NCI-H748 treated with DMSO at 0.1 percent for 48 hours (cell line): ENCODE results near the gene GRIA4.

Experiments used
- DNase-seq: peaks from one replicate; lab custom pipeline; 2025; lab: John Stamatoyannopoulos, UW

Gene GRIA4

DNA sequence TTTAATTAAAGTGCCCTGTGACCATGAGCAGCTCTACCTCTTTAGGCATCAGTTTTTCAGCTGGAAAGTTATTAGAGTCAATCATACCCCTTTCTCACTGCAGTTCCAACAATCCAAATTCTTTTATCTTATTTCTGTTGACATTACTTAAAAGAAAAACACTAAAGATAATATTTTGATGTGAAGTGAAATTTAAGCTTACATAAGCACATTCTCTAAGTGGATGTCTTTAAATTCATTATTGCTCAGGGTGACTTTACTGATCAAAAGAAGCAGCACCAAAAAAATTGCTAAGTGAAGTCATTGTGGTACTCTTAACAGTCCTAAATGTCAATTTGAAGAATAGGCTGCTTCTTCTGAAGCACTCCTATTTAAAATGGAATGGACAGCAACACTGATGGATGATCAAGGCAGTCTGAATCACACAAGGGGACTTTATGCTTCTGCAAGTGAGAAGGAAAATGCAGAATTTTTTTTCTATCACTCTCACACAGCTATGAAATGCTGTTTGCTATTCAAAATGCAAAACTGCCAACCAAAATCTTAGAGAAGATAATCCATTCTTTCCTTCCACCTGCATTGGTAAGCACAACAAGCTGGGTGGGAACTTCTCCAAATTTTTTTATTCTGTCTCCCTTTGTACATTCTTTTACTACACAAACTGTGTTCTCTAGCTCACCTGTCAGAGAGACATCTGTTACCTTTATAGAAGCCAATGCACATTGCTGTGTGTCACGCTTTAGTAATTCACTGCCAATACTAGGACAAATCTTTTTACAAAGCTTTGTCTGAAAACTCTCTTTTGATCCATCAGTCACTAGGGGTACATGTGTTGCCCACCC, 179.9 kb downstream of the GRIA4 start:
- no peak for DNase-seq

DNA sequence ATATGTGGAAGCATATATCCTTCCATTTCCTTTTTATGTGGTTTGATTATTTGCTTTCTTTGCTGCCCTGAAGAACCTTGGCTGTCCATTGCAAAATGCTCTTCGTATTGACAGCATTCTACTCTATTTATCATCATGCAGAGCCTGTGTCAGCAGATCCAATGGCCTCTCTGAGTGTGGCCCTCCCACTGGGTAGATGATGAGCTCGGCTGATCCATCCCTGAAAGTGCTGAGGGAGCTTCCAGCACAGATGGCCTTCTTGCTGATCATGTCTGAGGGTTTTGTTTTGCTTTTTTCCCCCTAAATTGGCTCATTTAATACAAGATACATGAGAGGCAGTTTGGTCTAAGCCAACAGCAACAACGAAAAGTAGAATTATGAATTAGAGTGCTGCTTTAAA, 181.0 kb downstream of the GRIA4 start:
- DNase-seq = no peak

DNA sequence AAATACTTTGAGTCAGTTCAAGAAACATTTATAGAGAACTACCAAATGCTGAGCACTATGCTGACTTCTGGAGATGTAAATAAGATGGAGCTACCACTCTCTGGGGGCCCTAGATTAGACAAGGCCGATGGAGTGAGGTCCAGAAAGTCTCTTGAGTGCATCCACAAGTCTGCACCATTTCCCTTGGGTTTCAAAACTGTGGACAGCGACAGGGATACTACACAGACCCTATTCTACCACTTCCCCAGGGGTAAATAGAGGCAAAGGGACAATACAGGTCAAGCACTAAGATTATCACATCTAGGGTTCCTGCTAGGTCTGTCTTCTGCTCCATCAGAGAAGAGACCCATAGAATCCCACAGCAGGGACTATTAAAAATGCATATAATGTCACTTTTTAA, 183.2 kb downstream of the GRIA4 start:
- DNase-seq = no peak

DNA sequence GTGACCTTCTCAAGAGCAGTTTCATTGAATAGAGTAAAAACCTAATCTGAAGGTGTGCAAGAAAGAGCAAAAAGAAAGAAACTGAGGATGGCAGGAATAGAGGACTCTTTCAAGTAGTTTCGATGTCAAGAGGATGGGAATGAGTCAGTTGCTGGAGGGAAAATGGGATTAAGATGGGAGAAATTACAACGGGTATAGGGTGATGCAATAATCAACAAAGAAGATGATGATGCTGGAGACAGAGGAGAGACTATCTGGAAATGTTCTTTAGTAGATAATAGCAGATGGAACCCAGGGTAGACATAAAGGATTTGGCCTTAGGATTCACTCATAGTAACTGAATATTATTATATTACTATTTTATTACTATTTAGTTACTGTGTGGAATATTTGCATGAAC, 189.4 kb downstream of the GRIA4 start:
- DNase-seq = no peak

DNA sequence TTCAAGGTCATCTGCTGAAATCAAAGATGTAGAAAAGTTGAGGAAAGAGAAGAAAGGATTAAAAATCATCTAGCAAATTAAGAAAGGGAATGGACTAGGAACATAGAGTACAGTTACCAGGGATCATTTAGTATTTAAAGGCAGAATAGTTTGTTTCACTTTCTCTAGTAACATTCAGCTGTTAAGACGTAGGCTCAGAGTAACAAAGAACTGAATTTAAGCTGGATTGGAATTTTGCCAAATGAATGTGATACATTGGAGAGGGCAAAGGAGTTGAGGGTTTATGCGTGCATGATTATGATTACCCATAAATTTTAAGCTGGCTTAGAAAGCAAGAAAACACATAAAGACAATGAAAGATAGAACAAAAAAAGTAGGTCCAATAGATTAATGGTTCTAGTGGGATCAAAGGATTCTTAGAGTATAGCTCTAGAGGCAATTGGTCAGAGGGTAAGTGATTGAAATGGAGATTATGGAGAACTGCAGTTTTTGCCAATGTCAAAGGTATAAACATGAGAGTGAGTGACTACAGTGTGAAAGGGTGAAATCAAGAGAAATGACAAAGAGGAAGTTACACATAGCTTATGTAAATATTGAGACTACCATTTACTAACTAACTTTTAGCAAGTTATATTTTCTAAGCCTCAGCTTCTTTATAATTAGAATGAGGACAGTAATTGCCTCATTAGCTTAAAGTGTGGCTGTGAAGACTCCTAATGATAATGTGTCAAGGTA, 190.0 kb downstream of the GRIA4 start:
- no peak for DNase-seq

DNA sequence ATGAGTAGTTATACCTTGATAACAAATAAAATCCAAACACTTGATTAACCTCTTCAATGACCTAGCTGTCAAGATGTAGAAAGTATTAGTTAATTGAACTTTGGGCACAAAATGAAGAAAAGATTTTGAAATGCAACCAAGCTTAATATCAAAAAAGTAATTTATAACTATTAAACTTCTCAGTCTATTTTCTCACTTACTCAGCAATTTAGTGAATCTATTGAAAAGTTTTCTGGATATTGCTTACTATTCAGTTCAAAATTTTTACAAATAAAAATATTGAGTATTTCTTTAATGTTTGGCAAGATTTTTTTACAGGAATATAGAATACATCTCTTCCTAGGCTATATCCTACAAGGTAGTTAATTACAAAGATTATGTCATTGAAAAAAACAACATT, 192.5 kb downstream of the GRIA4 start:
- DNase-seq = no peak

DNA sequence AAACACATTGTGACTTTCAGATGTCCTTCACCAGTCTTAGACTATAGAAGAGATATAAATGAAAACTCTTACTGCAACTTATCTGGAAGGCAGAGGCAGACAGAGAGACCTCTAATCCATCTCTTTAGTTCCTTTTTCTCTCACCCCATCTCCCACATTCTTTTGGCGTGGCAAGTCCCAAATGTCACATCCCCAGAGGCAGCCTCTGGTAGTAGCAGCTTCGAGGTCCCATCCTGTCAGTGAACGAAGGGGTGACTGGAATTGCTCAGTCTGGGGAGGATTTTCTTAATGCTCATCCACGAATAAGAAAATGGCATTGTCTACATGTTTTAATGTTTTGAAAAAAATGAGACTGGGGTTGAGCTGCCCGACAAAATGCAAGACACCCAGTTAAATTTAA, 201.4 kb downstream of the GRIA4 start:
- no peak for DNase-seq

DNA sequence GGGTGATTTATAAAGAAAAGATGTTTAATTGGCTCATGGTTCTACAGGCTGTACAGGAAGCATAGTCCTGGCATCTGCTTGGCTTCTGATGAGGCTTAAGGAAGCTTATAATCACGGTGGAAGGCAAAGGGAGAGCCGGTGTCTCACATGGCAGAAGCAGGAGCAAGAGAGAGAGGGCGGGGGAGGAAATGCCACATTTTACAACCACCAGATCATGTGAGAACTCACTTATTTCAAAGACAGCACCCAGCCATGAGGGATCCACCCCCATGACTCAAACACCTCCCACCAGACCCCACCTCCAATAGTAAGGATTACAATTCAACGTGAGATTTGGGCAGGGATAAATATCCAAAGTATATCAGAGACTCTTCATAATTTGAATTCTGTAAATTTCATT, 211.5 kb downstream of the GRIA4 start:
- DNase-seq = no peak

DNA sequence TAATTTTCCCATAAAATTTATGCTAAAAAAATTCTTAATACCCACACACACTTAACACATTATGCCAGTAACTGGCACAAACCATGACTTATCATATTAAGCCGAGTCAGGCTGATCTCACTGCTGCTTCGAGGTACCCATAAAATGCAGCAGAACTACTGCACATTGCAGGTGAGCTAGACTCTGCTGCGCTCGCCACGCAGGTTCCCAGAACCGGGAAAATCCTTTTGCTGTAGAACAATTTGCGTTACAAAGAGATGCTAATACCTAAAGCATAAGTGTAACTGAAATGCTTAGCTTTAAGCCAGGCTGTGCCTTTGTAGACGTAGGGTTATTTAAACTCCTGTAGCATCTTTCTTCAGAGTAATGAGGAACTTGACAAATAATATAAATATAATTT, 211.9 kb downstream of the GRIA4 start:
- no peak for DNase-seq

DNA sequence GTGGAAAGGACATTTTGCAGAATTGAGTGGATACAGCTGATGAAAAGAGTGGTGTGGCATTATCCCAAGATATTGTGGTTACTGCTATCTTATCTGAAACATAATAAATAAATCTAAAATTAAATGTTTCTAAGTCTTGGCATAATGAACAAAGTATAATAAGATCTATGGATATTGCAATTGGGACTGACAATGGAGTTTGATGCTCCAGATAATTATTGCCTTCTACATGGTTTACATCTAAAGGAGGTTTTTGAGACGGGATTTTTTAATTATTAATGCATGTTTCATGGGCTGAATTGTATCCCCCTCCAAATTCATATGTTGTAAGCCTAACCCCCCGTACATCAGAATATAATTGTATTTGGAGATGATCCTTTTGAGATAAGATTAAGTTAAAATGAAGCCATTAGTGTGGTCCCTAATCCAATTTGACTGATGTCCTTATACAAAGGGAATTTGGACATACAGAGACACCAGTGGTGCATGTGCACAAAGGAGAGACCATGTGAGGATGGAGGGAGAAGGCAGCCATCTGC, 213.7 kb downstream of the GRIA4 start:
- no peak for DNase-seq

DNA sequence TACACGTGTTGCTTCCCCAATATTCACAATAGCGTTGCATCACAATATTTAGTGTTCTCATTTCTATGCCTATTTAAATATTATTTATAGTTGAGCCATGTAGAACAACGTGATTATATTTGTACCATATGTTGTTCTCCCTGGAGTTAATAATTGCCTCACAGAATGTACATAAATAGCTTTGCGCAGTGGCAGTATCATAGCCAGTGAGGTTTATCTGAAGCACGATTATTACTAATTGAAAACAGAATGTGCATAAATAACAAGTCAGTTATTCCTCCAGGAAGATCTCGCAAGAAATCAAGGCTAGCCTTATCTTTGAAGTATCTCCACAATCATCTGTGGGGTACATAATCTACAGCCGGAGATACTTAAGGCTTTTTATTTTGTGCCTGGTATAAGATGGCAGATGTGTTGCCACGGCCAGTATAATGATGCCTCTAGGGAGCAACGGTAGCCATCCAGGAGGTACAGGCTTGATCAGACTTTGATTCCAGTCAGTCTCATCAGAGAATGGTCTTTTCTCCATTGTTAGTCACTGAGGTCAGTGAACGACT, 214.7 kb downstream of the GRIA4 start:
- DNase-seq = no peak

DNA sequence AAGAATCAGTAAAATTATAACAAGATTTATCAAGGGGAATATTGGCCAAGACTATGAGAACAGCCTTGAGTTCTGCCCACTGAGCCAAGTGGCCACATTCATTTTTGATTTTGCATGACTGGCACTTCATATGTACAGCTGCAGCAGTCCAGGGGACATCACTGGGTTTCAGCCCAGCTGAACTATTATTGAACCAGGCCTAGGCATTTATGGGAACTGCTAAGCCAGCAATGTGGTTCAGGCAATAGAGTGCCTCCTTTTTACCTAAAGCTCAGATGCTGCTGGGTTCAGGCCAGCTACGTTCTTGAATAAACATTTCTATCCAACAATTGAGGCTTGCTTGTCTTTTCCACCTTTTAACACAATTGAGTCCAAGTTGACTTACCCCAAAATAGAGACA, 215.3 kb downstream of the GRIA4 start:
- DNase-seq = no peak

DNA sequence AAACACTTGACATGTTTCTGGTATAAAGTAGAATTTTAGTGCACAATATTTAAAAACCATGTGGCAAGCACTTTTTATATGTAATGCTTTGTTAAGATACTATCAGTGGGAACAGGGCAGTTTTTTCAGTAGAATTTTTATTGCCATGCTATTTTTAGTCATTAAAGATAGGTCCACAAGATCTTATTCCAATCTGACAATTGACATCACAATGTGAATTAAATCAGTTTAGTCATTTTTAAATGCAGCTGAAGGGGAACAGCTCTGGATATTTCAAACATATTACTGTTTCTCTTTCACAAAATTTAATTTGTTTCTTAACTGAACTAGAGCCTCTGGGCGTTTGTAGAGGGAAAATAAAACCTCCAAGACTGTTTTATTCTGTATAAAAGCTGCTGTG, 218.0 kb downstream of the GRIA4 start:
- DNase-seq = no peak

DNA sequence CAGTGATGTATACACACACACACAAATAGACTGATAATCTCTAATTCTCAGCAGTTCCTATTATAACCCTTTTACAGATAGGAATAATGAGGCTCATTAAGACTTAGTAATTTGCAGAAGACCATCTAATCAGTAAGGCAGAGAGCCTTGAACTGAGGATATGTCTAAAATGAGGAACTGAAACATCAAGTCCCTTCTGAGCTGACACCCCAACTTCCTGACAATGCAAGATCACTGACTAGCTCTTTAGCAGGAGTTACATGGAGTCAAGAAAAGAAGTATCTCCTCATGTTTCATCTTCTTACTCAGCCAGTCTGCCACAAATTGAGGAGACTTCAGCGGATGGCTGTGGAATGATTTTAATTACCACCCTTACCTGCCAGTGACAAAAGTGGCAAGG, 219.2 kb downstream of the GRIA4 start:
- DNase-seq = no peak

DNA sequence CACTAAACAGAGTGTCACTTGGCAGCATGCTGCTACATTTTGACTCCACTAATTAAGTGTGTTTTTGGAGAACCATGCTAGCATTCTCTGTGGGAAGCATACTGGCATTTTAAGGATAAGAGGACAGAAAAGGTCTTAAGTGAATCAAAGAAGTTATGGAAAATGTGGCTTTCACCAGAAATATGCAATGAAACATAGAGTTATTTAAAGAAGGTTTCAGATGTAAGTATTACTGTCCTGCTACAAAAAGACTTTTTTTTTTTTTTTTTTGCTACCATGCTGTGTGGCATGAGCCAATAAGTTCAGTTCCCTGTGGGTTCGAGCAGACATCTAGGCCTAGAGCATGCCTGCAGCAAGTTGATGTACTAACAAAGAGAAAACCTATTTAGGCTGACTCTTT, 224.6 kb downstream of the GRIA4 start:
- DNase-seq = no peak

DNA sequence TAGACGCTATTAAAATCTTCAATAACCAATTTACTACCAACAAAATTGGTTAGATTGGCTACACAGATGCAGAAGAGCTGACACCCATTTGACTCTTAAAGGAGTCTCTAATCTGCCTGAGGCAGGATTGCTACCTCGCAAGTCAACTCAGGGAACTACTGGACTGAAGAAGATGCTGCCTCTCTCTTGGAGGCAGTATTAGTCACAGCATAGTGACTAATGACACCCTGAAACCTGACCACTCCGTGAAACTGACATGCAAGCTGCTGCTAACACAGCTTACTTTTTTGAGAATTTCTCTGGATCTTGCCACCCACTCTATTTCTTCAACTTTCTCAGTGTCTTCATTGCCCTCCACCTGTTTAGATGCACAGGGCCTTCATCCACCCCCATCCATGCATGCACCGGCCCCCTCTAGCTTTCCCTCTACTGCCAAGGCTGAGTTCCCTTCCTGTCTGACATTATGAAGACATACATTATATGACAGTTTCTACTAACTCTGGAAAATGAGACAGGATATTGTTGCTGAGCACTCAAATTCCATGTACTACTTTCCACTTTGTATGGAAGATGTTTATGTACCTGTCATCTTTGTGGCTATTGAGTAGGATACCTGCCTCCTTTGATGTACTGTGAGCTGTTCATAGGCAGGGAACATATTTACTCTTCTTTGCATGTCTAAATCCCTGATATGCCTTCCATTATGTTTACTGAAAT, 229.0 kb downstream of the GRIA4 start:
- DNase-seq = no peak

DNA sequence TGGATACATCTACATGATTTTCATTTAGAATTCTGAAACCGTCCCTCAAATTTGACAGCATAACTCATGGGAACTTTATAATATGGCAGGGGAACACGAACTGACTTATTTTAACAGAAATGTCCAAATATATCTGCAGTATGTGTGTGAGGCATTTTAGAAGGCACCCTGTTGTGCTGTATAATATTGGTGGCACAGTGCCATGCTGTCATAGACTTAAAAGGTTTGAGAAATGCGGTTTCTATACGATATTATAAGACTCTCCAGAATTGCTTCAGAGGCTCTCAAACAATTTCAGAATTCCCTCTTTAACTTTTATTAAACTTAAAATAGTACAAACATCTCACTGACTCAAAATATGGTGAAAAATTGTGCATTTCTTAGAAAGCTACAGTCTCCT, 230.5 kb downstream of the GRIA4 start:
- DNase-seq = no peak

DNA sequence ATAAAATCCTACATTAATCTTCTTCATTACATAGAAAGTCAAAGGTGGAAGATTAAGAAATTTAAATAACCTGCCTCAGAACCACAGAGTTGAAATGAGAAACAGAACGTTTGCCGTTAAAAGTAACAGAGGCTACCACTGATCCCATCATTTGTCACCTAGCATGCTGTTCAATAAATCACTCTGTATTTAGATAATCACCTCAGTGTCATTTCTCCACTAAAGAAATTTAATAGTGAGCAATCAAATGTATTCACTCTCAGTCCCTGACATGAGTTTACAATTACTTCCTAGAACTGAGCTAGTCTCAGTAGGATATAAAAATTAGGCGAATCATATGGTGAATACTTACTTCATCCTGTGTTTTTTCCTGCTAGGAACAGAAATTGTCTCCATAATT, 242.5 kb downstream of the GRIA4 start:
- DNase-seq = no peak

DNA sequence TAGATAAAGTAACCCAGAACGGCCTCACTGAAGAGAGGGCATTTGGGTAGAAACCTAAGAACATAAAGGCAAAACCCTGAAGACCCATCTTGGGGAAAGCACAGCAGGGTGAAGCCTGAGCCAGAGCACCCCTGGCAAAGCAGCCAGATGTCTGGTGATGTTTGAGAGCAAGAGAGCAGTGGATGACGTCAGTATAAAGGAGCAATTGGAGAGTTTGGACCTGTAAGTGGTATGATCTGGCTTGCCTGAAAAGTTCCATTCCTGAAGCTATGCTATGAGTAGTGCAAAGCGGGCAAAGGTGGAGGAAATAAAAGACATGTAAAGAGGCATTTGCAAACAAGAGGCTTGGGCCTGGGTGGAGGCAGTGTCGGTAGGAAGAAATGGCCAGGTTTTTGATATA, 244.4 kb downstream of the GRIA4 start:
- DNase-seq = no peak

DNA sequence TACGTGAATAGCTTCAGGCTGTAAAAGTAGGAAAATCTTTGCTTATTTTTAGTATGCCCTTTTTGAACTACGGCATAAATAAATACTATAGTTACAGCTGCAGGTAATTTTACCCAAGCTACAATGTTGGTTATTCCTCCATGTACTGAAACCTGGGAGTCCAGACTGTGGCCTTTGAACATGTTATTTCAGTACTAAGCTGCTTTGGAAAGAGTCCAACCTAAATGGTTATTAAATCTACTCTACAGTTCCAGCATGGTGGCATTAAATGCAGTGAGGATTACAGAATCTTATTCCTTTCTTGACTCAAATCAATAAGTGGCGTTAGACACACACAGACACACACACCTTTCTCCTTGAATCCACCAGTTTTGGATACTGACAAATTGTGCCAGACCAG, 247.1 kb downstream of the GRIA4 start:
- no peak for DNase-seq

DNA sequence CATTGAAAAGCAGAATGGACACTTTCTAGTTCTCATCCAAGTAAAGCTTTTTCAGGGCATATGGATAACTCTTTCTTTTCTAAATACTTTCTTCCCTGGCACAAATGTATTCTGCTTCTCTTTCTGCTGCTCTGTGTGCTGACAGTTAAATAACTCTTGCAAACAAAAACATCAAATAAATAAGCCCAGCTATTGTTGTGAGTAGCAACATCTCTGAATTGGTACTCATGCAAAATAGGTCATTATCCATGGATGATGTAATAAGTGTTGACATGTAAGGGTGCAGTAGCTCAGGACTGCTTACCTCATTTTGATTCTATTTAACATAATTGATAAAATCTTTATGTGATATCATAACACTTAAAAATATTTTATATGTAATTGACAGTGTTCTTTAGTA, 247.9 kb downstream of the GRIA4 start:
- no peak for DNase-seq

DNA sequence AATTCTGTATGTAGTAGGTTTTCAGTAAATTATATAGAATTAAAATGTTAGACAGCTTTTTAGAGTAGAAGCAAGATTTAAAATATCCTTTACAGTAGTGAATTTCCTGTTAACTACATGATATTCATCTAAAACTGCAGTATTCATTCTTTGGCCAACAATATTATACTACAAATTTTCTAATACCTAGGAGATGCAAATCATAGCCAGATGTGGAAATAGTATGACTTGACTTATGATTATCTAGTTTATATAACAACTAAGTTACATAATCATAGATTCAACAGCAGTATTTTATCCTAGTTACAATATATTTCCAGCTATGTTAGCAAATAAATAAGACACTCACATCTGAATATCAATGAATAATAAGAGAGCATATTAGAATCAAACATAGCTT, 249.0 kb downstream of the GRIA4 start:
- no peak for DNase-seq
